ENCODE data around the gene UBC. TPM values are rescaled to one million over a fixed set of nuclear protein-coding genes. Genes with fewer than 3 reads are reported as not detected.
"Not testable (repeated sequence)": the region's sequence is repeated elsewhere in the genome, so short reads cannot be mapped to it uniquely, and the experiment has no call there.

UBC gene
- total RNA-seq, 8 experiments from 2014 or later: 779 to 1,904 (median 1,306) TPM

DNA sequence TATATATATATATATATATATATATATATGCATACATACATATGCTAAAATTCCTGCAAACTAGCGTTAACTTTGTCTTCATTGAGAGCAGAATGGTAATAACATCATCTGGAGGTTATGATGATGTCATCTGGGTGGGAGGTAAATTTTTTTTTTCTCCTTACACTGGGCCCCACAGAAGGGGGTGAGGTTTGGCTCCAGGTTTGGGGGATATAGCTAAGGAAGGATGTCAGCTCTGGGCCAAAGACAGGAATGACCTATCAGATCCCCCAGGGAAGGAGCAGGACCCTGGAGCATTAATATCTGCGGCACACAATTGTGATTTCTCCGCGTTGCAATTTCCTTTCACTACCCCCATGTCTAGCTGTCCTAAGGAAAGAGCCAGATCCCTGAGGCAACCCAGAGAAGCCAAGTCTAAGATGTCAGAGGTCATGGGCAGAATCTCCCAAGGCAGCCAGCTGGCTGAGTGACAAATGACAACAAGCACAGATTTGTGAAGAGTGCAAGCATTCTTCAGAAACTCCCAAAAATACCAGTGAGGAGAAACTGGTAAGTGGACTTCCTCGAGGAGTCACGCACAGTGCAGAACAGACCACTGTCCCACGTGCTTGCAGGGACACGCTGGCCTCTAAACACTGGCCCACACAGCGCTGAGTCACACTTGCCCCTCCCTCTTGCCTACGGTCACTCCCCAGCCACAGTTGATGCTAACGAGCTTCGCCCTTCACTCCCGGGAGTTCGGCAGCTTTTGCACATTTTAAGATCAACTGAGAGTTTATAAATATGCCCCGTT lies 9.9 kb downstream of the UBC start:
- ATAC-seq (replicated peaks in 6 of 8): peak; percentile 73 to 97 (median 92)
- no peak overlapping the region for H3K4me3 ChIP-seq
- in situ Hi-C loops (cut with MboI; ENCODE audit: low pct_unique_long_range_greater_than_20kb in 2 of 9, low sequenced_read_pairs in 9 of 9, unreplicated experiment in 9 of 9): no loop called here
- peaks cover 8 to 12% of the 10 kb centered on the region in 2 donors for H3K4me1 ChIP-seq (replicated peaks in 1 of 2)
- peak overlapping the region; percentile 80 to 84 for H3K27ac ChIP-seq
- 0 to 26% (median 13%) methylated on average over 2 to 13 of the region's 15 CpGs; no CpG with 5 or more reads in 1 of the 10 experiments for WGBS, 10 experiments

DNA sequence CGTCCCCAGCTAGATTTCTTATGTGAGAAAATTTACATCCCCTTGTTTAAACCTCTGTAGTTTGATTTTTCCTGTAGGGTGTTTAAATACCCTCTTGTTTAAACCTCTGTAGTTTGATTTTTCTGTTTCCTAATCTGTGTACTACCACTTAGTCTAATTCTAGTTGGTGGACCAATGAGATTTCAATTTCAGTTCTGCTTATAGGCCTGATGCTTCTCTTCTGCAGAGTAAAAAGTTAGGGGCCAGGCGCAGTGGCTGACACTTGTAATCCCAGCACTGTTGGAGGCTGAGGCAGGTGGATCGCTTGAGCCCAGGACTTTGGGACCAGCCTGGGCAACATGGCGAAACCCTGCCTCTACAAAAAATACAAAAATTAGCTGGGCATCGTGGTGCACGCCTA lies 11.5 kb downstream of the UBC start:
- WGBS, 10 experiments: 60 to 100% (median 90%) methylated on average over 1 to 6 of the region's 6 CpGs; no CpG with 5 or more reads in 1 of the 10 experiments
- no peak for ATAC-seq (replicated peaks in 6 of 8)
- Histone ChIP-seq H3K27ac (no peak overlapping the region), H3K4me1 (replicated peaks in 1 of 2) (peaks cover 8 to 12% of the 10 kb centered on the region in 2 donors), H3K4me3 (no peak overlapping the region)
- in situ Hi-C loops (cut with MboI; ENCODE audit: low pct_unique_long_range_greater_than_20kb in 2 of 9, low sequenced_read_pairs in 9 of 9, unreplicated experiment in 9 of 9): no loop called here

DNA sequence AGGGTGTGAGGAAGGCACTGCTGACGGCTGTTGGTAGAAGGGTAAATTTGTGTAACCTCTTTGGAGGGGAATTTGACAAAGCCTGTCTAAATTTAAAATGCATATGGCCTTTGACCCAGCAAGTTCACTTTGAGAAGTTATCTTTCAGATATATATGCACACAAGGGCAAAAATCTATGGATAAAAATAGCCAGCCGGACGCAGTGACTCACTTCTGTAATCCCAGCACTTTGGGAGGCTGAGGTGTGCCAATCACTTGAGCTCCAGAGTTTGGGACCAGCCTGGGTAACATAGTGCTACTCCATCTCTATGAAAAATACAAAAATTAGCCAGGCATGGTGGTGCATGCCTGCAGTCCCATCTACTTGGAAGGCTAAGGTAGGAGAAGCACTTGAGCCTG lies 13.4 kb downstream of the UBC start:
- no peak for ATAC-seq (replicated peaks in 6 of 8)
- no peak overlapping the region for H3K27ac ChIP-seq
- WGBS, 10 experiments: 40 to 83% (median 49%) methylated on average over 1 to 3 of the region's 3 CpGs; no CpG with 5 or more reads in 5 of the 10 experiments
- no peak overlapping the region for H3K4me3 ChIP-seq
- peaks cover 8 to 10% of the 10 kb centered on the region in 2 donors for H3K4me1 ChIP-seq (replicated peaks in 1 of 2)
- in situ Hi-C loops (cut with MboI; ENCODE audit: low pct_unique_long_range_greater_than_20kb in 2 of 9, low sequenced_read_pairs in 9 of 9, unreplicated experiment in 9 of 9): no loop called here

DNA sequence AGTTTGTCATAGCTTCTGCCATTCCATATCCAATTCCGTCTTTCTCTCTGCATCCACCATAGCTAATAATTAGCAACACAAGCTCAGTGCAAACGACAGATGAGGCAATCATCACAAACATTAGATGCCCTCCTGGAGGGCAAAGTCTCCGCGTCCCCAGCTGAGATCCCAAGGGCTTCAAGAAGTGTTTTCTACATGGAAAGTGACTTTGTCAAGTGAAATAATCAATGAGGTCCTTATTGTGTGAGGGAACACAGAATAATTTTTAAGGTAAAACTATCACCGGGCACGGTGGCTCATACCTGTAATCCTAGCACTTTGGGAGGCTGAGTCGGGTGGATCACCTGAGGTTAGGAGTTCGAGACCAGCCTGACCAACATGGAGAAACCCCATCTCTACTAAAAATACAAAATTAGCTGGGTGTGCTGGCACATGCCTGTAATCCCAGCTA lies 14.1 kb downstream of the UBC start:
- in situ Hi-C loops (cut with MboI; ENCODE audit: low pct_unique_long_range_greater_than_20kb in 2 of 9, low sequenced_read_pairs in 9 of 9, unreplicated experiment in 9 of 9); H3K4me3 ChIP-seq; H3K27ac ChIP-seq; ATAC-seq (replicated peaks in 6 of 8): not testable (repeated sequence)
- peaks cover 8 to 10% of the 10 kb centered on the region in 2 donors for H3K4me1 ChIP-seq (replicated peaks in 1 of 2)
- WGBS, 10 experiments: 0 to 90% (median 65%) methylated on average over 1 to 6 of the region's 8 CpGs; no CpG with 5 or more reads in 1 of the 10 experiments

DNA sequence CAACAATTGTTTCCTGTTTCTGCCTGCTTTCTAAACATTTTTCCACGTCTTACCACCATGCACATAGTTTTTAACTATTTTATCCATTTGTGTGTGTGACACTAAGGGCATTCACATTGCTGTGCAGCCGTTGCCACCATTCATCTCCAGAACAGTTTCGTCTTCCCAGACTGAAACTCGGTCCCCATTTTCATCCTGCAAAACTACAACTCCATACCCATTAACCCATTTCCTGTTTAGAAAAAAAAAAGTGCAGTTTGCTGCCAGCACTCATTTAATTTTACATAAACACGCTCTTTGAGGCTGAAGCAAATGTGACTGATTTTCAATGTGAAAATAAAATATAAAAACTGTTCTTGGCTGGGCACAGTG lies 15.5 kb downstream of the UBC start:
- in situ Hi-C loops (cut with MboI; ENCODE audit: low pct_unique_long_range_greater_than_20kb in 2 of 9, low sequenced_read_pairs in 9 of 9, unreplicated experiment in 9 of 9): no loop called here
- WGBS, 10 experiments: 11 to 100% (median 75%) methylated on average over 1 to 5 of the region's 5 CpGs; no CpG with 5 or more reads in 1 of the 10 experiments
- Histone ChIP-seq H3K4me1 (replicated peaks in 1 of 2) (no peaks in the 10 kb centered on the region), H3K4me3 (no peak overlapping the region), H3K27ac (no peak overlapping the region)
- peak in 2 of 8 experiments; percentile 26 to 51 for ATAC-seq (replicated peaks in 6 of 8)

DNA sequence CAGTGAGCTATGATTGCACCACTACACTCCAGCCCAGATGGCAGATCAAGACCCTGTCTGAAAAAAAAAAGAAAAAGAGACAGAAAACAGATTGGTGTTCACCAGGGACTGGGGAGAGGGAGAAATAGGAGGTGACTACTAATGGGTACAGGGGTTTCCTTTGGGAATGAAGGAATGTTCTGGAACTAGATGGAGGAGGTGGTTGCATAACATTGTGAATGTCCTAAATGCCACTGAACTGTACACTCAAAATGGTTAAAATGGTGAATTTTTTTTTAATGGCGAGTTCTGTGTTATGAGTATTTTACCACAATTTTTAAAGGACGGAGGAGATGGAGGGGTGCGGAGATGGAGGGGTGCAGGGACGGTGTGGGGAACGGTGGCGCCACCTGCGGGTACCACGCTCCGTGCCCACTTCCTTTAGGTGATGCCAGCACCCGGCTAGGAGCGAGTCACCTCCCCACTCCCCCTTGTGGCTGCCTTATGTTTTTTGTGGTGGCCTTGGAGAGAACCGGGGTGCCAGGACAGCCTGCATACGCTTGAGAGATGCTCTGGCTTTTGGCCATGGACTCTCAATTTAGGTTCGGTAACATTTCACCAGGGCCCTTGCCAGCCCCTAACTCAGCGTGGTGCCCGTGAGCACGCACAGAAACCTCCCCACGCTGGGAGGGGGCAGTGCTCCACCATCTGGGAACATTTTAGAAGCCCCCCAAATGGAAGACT lies 16.1 kb downstream of the UBC start:
- ATAC-seq (replicated peaks in 6 of 8): peak; percentile 29 to 85 (median 60)
- H3K27ac ChIP-seq: no peak overlapping the region
- in situ Hi-C loops (cut with MboI; ENCODE audit: low pct_unique_long_range_greater_than_20kb in 2 of 9, low sequenced_read_pairs in 9 of 9, unreplicated experiment in 9 of 9): no loop called here
- no peaks in the 10 kb centered on the region for H3K4me1 ChIP-seq (replicated peaks in 1 of 2)
- 0 to 70% (median 40%) methylated on average over 1 to 12 of the region's 18 CpGs; no CpG with 5 or more reads in 3 of the 10 experiments for WGBS, 10 experiments
- no peak overlapping the region for H3K4me3 ChIP-seq

DNA sequence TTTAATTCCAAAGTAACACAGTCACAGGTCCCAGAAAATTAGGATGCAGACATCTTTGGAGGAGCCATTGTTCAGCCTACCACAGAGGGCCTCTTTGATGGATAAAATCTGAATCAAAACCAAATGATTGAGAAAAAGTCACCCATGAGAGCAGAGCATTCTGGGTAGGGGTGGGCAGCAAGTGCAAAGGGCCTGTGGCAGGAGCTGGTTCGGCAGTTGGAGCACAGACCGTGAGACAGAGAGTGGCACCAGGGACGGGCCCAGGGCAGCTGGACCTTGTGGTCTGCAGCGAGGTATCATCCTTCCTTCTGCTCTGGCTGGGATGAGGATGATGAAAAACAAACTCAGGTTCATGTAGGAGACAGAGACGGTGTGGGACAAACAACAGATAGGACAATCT lies 18.0 kb downstream of the UBC start:
- no peak for ATAC-seq (replicated peaks in 6 of 8)
- Histone ChIP-seq H3K4me3 (no peak overlapping the region), H3K27ac (no peak overlapping the region), H3K4me1 (replicated peaks in 1 of 2) (no peaks in the 10 kb centered on the region)
- WGBS, 10 experiments: 88 to 100% (median 94%) methylated on average over 1 to 4 of the region's 5 CpGs; no CpG with 5 or more reads in 3 of the 10 experiments
- in situ Hi-C loops (cut with MboI; ENCODE audit: low pct_unique_long_range_greater_than_20kb in 2 of 9, low sequenced_read_pairs in 9 of 9, unreplicated experiment in 9 of 9): no loop called here

DNA sequence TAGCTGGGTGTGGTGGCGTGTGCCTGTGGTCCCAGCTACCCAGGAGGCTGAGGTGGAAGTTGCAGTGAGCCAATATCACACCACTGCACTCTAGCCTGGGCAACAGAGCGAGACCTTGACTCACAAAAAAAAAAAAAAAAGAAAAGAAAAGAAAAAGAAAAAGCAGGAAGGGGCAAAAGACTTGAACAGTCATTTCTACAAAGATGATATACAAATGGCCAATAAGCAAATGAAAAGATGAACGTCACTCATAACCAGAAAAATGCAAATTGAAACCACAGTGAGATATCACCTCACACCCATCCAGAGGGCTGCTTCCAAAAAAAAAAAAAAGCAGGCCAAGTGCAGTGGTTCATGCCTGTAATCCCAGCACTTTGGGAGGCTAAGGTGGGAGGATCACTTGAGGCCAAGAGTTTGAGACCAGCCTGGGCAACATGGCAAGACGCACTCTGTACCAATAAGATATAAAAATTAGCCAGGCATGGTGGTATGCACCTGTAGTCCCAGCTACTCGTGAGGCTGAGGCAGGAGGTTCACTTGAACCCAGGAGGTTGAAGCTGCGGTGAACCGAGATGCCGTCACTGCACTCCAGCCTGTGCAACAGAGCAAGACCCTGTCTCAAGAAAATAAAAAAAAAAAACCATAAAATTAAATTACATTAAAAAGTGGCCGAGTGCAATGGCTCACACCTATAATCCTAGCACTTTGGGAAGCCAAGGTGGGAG lies 20.5 kb downstream of the UBC start:
- ATAC-seq (replicated peaks in 6 of 8): no peak
- Histone ChIP-seq H3K27ac (no peak overlapping the region), H3K4me3 (no peak overlapping the region), H3K4me1 (replicated peaks in 1 of 2) (no peaks in the 10 kb centered on the region)
- 62 to 94% (median 80%) methylated on average over 2 to 9 of the region's 9 CpGs for WGBS, 10 experiments
- in situ Hi-C loops (cut with MboI; ENCODE audit: low pct_unique_long_range_greater_than_20kb in 2 of 9, low sequenced_read_pairs in 9 of 9, unreplicated experiment in 9 of 9): no loop called here

DNA sequence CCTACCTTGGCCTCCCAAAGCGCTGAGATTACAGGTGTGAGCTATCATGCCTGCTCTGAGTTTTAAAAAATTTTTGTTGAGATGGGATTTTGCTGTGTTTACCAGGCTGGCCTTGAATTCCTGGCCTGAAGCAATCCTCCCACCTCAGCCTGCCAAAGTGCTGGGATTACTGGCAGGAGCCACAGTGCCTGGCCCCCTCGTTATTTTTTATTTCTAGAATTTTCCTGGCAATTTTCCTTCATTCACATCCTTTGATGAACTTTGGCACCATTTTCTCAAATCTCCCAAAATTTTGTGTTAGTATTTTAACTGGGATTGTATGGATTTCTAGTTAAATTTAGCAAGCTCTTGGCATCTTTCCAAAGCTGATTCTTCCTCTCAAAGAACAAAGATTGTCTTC lies 26.2 kb downstream of the UBC start:
- ATAC-seq (replicated peaks in 6 of 8): no peak
- no peak overlapping the region for H3K27ac ChIP-seq
- in situ Hi-C loops (cut with MboI; ENCODE audit: low pct_unique_long_range_greater_than_20kb in 2 of 9, low sequenced_read_pairs in 9 of 9, unreplicated experiment in 9 of 9): no loop called here
- H3K4me1 ChIP-seq (replicated peaks in 1 of 2): no peaks in the 10 kb centered on the region
- H3K4me3 ChIP-seq: no peak overlapping the region
- WGBS, 10 experiments: 40 to 100% (median 90%) methylated on average over 1 to 2 of the region's 2 CpGs; no CpG with 5 or more reads in 3 of the 10 experiments

DNA sequence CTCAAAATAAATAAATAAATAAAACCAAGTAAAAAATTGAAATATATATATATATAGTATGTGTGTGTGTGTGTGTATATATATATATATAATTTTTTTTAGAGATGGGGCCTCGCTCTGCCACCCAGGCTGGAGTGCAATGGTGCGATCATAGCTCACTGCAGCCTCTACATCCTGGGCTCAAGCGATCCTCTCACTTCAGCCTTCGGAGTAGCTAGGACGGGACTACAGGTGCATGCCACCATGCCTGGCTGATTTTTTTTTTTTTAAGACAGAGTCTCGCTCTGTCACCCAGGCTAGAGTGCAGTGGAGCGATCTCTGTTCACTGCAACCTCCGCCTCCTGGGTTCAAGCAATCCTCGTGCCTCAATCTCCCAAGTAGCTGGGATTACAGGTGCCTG lies 26.7 kb downstream of the UBC start:
- ATAC-seq (replicated peaks in 6 of 8); in situ Hi-C loops (cut with MboI; ENCODE audit: low pct_unique_long_range_greater_than_20kb in 2 of 9, low sequenced_read_pairs in 9 of 9, unreplicated experiment in 9 of 9); H3K4me3 ChIP-seq; H3K4me1 ChIP-seq (replicated peaks in 1 of 2); H3K27ac ChIP-seq: not testable (repeated sequence)
- WGBS, 10 experiments: 92 to 100% (median 100%) methylated on average over 1 to 5 of the region's 9 CpGs; no CpG with 5 or more reads in 3 of the 10 experiments

DNA sequence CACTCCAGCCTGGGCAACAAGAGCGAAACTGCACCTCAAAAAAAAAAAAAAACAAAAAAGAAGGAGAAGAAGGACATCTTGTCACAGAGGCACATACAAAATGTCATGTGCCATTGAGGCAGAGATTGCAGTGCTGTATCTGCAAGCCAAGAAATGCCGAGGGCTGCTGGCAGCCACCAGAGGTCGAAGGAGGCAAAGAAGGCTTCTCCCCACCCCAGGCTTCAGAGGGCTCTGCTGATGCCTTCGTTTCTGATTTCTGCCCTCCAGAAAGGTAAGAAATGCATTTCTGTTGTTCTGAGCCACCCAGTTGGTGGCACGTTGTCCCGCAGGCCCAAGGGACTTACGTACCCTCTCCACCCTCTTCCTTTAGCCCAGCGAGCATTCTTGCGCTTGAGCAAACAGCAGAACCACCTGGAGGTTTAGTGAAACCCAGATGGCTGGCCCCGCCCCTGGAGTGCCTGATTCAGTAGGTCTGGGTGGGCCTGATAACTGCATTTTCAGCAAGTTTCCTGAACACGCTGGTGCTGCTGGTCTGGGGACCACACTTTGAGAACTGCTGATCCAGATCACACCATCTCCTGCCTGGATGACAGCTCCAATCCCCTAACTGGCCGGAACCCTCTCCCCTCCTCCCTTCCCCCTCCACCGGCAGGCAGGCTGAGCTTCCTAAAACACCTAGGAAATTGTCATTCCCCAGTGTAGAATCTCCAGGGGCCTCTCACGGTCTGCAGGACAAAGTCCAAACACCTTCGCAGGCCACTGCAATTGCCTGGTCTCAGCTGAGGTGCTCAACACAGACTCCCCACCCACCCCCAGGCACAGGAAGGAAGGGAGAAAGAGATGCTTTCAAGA lies 29.6 kb downstream of the UBC start:
- ATAC-seq (replicated peaks in 6 of 8): peak in 2 of 8 experiments; percentile 65 to 67
- no peaks in the 10 kb centered on the region for H3K4me1 ChIP-seq (replicated peaks in 1 of 2)
- no peak overlapping the region for H3K4me3 ChIP-seq
- in situ Hi-C loops (cut with MboI; ENCODE audit: low pct_unique_long_range_greater_than_20kb in 2 of 9, low sequenced_read_pairs in 9 of 9, unreplicated experiment in 9 of 9): no loop called here
- 20 to 100% (median 57%) methylated on average over 1 to 10 of the region's 15 CpGs; no CpG with 5 or more reads in 3 of the 10 experiments for WGBS, 10 experiments
- H3K27ac ChIP-seq: no peak overlapping the region
